ENCODE measurements around the gene WDR53.
"Not testable (repeated sequence)": the region's sequence is repeated elsewhere in the genome, so short reads cannot be mapped to it uniquely, and the experiment has no call there.

The WDR53 gene

GRCh38 chr3:196517162-196517800, 51.1 kb downstream of the WDR53 start:
- DNase-seq (ENCODE audit: low spot score): no peak

GRCh38 chr3:196514913-196515621, 53.3 kb downstream of the WDR53 start, which contains the start of gene SMCO1:
SMCO1 (minus strand) TSS chr3:196515346; CDS start chr3:196515209, 137 bp downstream.
- DNase-seq (ENCODE audit: low spot score): no peak

- no peak for DNase-seq (ENCODE audit: low spot score)
Measured at GRCh38 chr3:196514350-196514716, 54.0 kb downstream of the WDR53 start.

- no peak for DNase-seq (ENCODE audit: low spot score)
Measured at GRCh38 chr3:196513697-196514349, 54.5 kb downstream of the WDR53 start.

- DNase-seq (ENCODE audit: low spot score): not testable (repeated sequence)
Measured at GRCh38 chr3:196511646-196512425, 56.5 kb downstream of the WDR53 start.

- DNase-seq (ENCODE audit: low spot score): not testable (repeated sequence)
Measured at GRCh38 chr3:196511108-196511507, 57.2 kb downstream of the WDR53 start.

GRCh38 chr3:196506687-196507086, 61.7 kb downstream of the WDR53 start:
- no peak for DNase-seq (ENCODE audit: low spot score)

GRCh38 chr3:196504556-196504955, 63.8 kb downstream of the WDR53 start:
- no peak for DNase-seq (ENCODE audit: low spot score)
